Astrocyte of the cerebellum (primary cell): ENCODE measurements around the gene DLG2.

Experiments used
- DNase-seq: peaks from one replicate; pipeline ENCODE4 v3.0.0-alpha.2; 2011; ENCODE audit warnings: low read depth
- H3K4me3 ChIP-seq: 2 replicates; pipeline ENCODE4 v1.5.1; 2011; ENCODE audit warnings: mild to moderate bottlenecking, low read depth, low read length, moderate library complexity
- CTCF ChIP-seq: IDR thresholded peaks from 2 replicates; pipeline ENCODE4 v1.5.1; 2012; ENCODE audit warnings: low read length, low read depth, moderate library complexity, mild to moderate bottlenecking; ENCODE audit errors: missing control alignments
- in situ Hi-C: cut with HindIII; loops from 2 replicates; pipeline ENCODE4 v1.10.0; 2017; ENCODE audit warnings: low sequenced_read_pairs

Gene DLG2

GRCh38 chr11:85495918-85496317, 131.2 kb downstream of the DLG2 start:
- in situ Hi-C loops = no loop called here
- no peak overlapping the region for H3K4me3 ChIP-seq
- no peak for TF ChIP-seq CTCF
- no peak for DNase-seq

GRCh38 chr11:85494396-85494795, 132.7 kb downstream of the DLG2 start:
- TF ChIP-seq CTCF = no peak
- in situ Hi-C loops = no loop called here
- H3K4me3 ChIP-seq = no peak overlapping the region
- no peak for DNase-seq

GRCh38 chr11:85485902-85486301, 141.2 kb downstream of the DLG2 start:
- no peak overlapping the region for H3K4me3 ChIP-seq
- DNase-seq = no peak
- in situ Hi-C loops = no loop called here
- TF ChIP-seq CTCF = no peak

GRCh38 chr11:85483861-85484260, 143.3 kb downstream of the DLG2 start:
- DNase-seq = no peak
- H3K4me3 ChIP-seq = no peak overlapping the region
- in situ Hi-C loops = no loop called here
- TF ChIP-seq CTCF = no peak

GRCh38 chr11:85481862-85482261, 145.3 kb downstream of the DLG2 start:
- in situ Hi-C loops = no loop called here
- DNase-seq = no peak
- H3K4me3 ChIP-seq = no peak overlapping the region
- TF ChIP-seq CTCF = no peak

GRCh38 chr11:85475660-85476517, 151.3 kb downstream of the DLG2 start:
- TF ChIP-seq CTCF = no peak
- H3K4me3 ChIP-seq = no peak overlapping the region
- DNase-seq = no peak
- in situ Hi-C loops = no loop called here

- TF ChIP-seq CTCF = no peak
- no peak for DNase-seq
- in situ Hi-C loops = no loop called here
- H3K4me3 ChIP-seq = no peak overlapping the region
Measured at GRCh38 chr11:85472953-85473352, 154.2 kb downstream of the DLG2 start.
